Measurements from ENCODE around the gene KLLN. TPM values are rescaled to one million over a fixed set of nuclear protein-coding genes. Genes with fewer than 3 reads are reported as not detected.

KLLN gene
- total RNA-seq, 1 experiment from 2014 or later = 1.3 TPM

GRCh38 chr10:87816163-87816897 is 47.0 kb downstream of the KLLN start:
- DNase-seq (ENCODE audit: low read depth, low spot score) (no peak), ATAC-seq (no peak)
- TSS peak; percentile 62 for BruUV-seq (replicated peaks)
- intact Hi-C loops (cut with micrococcal nuclease; ENCODE audit: unreplicated experiment) (no loop called here), in situ Hi-C loops (cut with HindIII; ENCODE audit: low pct_unique_long_range_greater_than_20kb, low sequenced_read_pairs) (no loop called here)
- H3K36me3 ChIP-seq (ENCODE audit: control insufficient read depth, insufficient read depth, low read length) = peaks cover 19% of the 10 kb centered on the region
- TF ChIP-seq POLR2AphosphoS5 (IDR thresholded peaks at IDR 0.05; ENCODE audit: low read depth, low read length) (no peak), CTCF (IDR thresholded peaks at IDR 0.05) (peak; percentile 19; the same call in 1 of the 2 replicates), TCF7L2 (IDR thresholded peaks at IDR 0.05; ENCODE audit: low read depth, low read length) (no peak), SIN3A (IDR thresholded peaks at IDR 0.05; ENCODE audit: borderline replicate concordance, insufficient read depth, low read depth, low read length) (no peak)
- TF ChIP-seq, protein P1, sequence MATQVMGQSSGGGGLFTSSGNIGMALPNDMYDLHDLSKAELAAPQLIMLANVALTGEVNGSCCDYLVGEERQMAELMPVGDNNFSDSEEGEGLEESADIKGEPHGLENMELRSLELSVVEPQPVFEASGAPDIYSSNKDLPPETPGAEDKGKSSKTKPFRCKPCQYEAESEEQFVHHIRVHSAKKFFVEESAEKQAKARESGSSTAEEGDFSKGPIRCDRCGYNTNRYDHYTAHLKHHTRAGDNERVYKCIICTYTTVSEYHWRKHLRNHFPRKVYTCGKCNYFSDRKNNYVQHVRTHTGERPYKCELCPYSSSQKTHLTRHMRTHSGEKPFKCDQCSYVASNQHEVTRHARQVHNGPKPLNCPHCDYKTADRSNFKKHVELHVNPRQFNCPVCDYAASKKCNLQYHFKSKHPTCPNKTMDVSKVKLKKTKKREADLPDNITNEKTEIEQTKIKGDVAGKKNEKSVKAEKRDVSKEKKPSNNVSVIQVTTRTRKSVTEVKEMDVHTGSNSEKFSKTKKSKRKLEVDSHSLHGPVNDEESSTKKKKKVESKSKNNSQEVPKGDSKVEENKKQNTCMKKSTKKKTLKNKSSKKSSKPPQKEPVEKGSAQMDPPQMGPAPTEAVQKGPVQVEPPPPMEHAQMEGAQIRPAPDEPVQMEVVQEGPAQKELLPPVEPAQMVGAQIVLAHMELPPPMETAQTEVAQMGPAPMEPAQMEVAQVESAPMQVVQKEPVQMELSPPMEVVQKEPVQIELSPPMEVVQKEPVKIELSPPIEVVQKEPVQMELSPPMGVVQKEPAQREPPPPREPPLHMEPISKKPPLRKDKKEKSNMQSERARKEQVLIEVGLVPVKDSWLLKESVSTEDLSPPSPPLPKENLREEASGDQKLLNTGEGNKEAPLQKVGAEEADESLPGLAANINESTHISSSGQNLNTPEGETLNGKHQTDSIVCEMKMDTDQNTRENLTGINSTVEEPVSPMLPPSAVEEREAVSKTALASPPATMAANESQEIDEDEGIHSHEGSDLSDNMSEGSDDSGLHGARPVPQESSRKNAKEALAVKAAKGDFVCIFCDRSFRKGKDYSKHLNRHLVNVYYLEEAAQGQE (IDR thresholded peaks at IDR 0.05; ENCODE audit: insufficient read depth in 1 of 2, low read depth in 2 of 2, low read length in 1 of 2) = no peak
- H3K4me3 ChIP-seq (ENCODE audit: low read depth in 2 of 2, low read length in 2 of 2) = peak overlapping the region; percentile 89 to 96; a peak in 3 of 4 replicates
- H3K27ac ChIP-seq (ENCODE audit: low read length) = peak overlapping the region; percentile 99
- H3K9me3 ChIP-seq (ENCODE audit: control insufficient read depth, insufficient read depth, low read depth, low read length) = no peaks in the 10 kb centered on the region
- peaks cover 17% of the 10 kb centered on the region for H3K4me1 ChIP-seq (ENCODE audit: control insufficient read depth, insufficient read depth, low read length)
- no peaks in the 10 kb centered on the region for H3K27me3 ChIP-seq (ENCODE audit: control insufficient read depth, insufficient read depth, low read length)
- ChIA-PET POLR2A (interaction anchor here (0.5 kb wide), 1 partner anchor 17 kb away, joined by 4 read pairs; no protein-coding TSS in a partner anchor), CTCF (no interaction called here)

Other genes with a start within 250 kb of the KLLN start
- gene PAPSS2, start 203.7 kb downstream of the KLLN start, total RNA-seq (2021; ENCODE audit: unreplicated experiment) = 17.1 TPM
- 62.0 TPM for gene ATAD1, start 45.3 kb downstream of the KLLN start, total RNA-seq (2021; ENCODE audit: unreplicated experiment)
- gene PTEN, start 92 bp upstream of the KLLN start, total RNA-seq (2021; ENCODE audit: unreplicated experiment) = 88.9 TPM